Heart left ventricle (tissue), 16 donors: Measurements from ENCODE around the gene AGRN. TPM values are rescaled to one million over a fixed set of nuclear protein-coding genes. Genes with fewer than 3 reads are reported as not detected.

ENCODE experiments used
- ATAC-seq, 4 donors: fragments of 200-7000 bp; cut with Tn5 transposase; one replicate each; pipeline ENCODE4 v1.9.1; 2020 to 2022; ENCODE audit warnings: moderate library complexity in 4 of 4, mild to moderate bottlenecking in 3 of 4, moderate number of reproducible peaks in 1 of 4
- DNase-seq, 5 donors: peaks; one replicate each; pipeline ENCODE4 v3.0.0-alpha.2; 2020
- H3K27ac ChIP-seq, 12 donors: fragments of 200-600 bp; sonication (generic) in 4 of 12; one replicate each; pipeline versions ENCODE4 v1.5.0 to v1.8.0; 2016 to 2022; ENCODE audit warnings: mild to moderate bottlenecking in 2 of 12
- H3K27me3 ChIP-seq, 9 donors: fragments of 200-600 bp; sonication (generic) in 2 of 9; one replicate each; pipeline versions ENCODE4 v1.5.1 to v1.8.0; 2016 to 2022; ENCODE audit warnings: mild to moderate bottlenecking in 3 of 9
- H3K36me3 ChIP-seq, 9 donors: fragments of 200-600 bp; sonication (generic) in 2 of 9; one replicate each; pipeline versions ENCODE4 v1.5.0 to v1.8.0; 2018 to 2022; ENCODE audit warnings: mild to moderate bottlenecking in 2 of 9
- H3K4me1 ChIP-seq, 12 donors: fragments of 200-600 bp; sonication (generic) in 4 of 12; one replicate each; pipeline versions ENCODE4 v1.5.0 to v1.8.0; 2016 to 2022; ENCODE audit warnings: mild to moderate bottlenecking in 3 of 12
- H3K4me3 ChIP-seq, 12 donors: fragments of 200-600 bp; sonication (generic) in 4 of 12; one replicate each; pipeline versions ENCODE4 v1.5.0 to v1.8.0; 2017 to 2022; ENCODE audit warnings: mild to moderate bottlenecking in 9 of 12, moderate library complexity in 4 of 12
- H3K9me3 ChIP-seq, 12 donors: fragments of 200-600 bp; sonication (generic) in 4 of 12; one replicate each; pipeline versions ENCODE4 v1.5.0 to v1.8.0; 2016 to 2022; ENCODE audit warnings: mild to moderate bottlenecking in 1 of 12
- CTCF ChIP-seq, 12 donors: fragments of 200-600 bp; sonication (generic) in 4 of 12; IDR thresholded peaks; one replicate each; pipeline versions ENCODE4 v1.5.0 to v1.8.0; 2018 to 2022; ENCODE audit warnings: antibody characterized with exemption in 12 of 12, mild to moderate bottlenecking in 5 of 12
- POLR2A ChIP-seq, 2 donors: fragments of 450-650 bp; IDR thresholded peaks; one replicate each; pipeline ENCODE4 v1.6.1; 2017; ENCODE audit warnings: antibody characterized with exemption in 2 of 2, mild to moderate bottlenecking in 2 of 2, moderate library complexity in 2 of 2
- WGBS, 4 donors: extraction: QIAGEN DNeasy Blood & Tissue Kit in 2 of 4; methylation state at CpG; one replicate each; pipeline versions ENCODE4 v1.1.5 to v1.1.7; 2013 to 2018; 5-methylcytosine and 5-hydroxymethylcytosine counted together
- intact Hi-C, 10 donors: fragments of 100-400 bp; cut with DNase I; formaldehyde crosslinking; loops; one replicate each; pipeline versions ENCODE4 v1.11.1 to v1.14.2; 2022
- polyA plus RNA-seq, 2 donors: library from polyadenylated mRNA; stranded (reverse); fragments of 200-250 nt; gene quantifications; one replicate each; pipeline ENCODE4 v1.2.3, GENCODE V29; 2013
- total RNA-seq, 9 donors: library from RNA; depleted of rRNA in 2 of 9; stranded (reverse); fragments of >200 nt in 2 of 9; fragmentation: NEBNext Ultra II Directional in 3 of 9; extraction: Animal tissue kit (Norgen Biotek cat#: 25700) in 3 of 9; gene quantifications; one replicate each; pipeline versions ENCODE4 v1.1.0 to v1.2.4, GENCODE V29; 2016 to 2023
- donor health status: ischemic (EF 13 %, LVEDD 7.1; RV severe dilation, severe dysfunction).
- donor health status: healthy with polysubstance abuse.
- donor health status: DM: no; HTN: yes; CAD: no.
- donor health status: DM: no; HTN: no; CAD: no.
- donor health status: ischemic (EF 25% LVEDD 6.9; RV normal size, moderate dysfunction).
- donor health status: ischemic (EF 25% LVEDD 5.7; RV mildly dilated, moderate dysfunction).
- donor health status: healthy.
- donor health status: DM: yes; HTN: yes; CAD: no.
- donor health status: ischemic (EF 35%, LVEDD 5.7; RV mildly dilated, moderate dysfunction).
- donor health status: nonischemic (EF 11% LVEDD 7.7; RV severe dilation, severe dysfunction).
- donor health status: DM: yes; HTN: yes; CAD: no.
- donor health status: PGD.
- donor health status: ischemic (EF 29% LVEDD 5.4; RV normal size, mild dysfunction).
- donor health status: nonischemic (EF 23%, LVEDD 6.1; RV moderate dilation, normal function).

The AGRN gene
- total and polyA plus RNA-seq, 11 donors, result 9.7 to 45.7 (median 18.6) TPM

DNA sequence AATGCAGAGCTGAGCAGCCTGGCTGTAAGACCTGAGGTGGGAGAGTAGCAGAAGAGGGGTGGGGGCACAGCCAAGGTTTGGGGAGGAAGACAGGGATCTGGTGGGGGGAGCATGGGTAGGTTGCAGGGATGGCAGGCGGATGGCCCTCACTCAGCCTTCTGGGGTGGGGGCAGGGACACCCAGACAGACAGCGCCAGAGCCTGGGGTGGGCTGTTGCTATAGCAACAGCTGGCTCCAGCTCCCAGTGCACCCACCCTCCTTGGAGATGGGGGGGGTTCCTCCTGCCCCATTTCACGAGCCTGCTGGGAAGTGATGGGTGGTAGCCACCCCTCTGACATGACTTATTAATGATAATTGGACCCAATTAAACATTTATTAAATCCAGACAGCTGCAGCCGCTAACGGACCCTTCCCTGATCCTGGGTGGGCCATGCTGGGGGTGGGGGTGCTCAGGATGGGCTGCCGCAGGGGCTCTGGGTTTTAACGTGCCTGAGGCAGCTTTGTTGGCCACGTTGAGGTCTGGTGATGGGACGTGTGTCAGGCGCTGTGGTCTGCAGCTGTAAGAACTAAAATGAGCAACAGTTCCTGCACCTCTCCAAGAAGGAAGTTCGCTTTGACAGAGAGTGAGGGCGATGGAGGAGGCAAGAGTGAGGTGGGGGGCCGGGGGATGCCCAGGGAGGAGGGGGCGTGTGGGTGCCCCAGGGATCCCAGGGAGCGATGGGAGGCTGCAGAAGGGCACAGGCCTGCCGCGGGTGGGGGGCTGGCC, 19.4 kb downstream of the AGRN start:
- Histone ChIP-seq H3K27ac (no peak overlapping the region), H3K27me3 (peaks cover 0 to 47% (median 0%) of the 10 kb centered on the region in 9 donors), H3K4me1 (peaks cover 4 to 27% (median 15%) of the 10 kb centered on the region in 12 donors), H3K4me3 (no peak overlapping the region), H3K36me3 (peaks cover 0 to 9% (median 0%) of the 10 kb centered on the region in 9 donors), H3K9me3 (no peaks in the 10 kb centered on the region)
- intact Hi-C loops, result loop anchor here in 2 of 10 donors (10.0 kb wide), 3 partner anchors 75 to 325 kb away; partner anchors contain the start of gene C1orf159 (in 1 of the 2)
- no peak for TF ChIP-seq CTCF (IDR thresholded peaks at IDR 0.05)
- TF ChIP-seq POLR2A (IDR thresholded peaks at IDR 0.05), result no peak
- DNase-seq (no peak), ATAC-seq (no peak)
- WGBS, 4 donors, result 50 to 60% (median 59%) methylated on average over 16 to 17 of the region's 17 CpGs

DNA sequence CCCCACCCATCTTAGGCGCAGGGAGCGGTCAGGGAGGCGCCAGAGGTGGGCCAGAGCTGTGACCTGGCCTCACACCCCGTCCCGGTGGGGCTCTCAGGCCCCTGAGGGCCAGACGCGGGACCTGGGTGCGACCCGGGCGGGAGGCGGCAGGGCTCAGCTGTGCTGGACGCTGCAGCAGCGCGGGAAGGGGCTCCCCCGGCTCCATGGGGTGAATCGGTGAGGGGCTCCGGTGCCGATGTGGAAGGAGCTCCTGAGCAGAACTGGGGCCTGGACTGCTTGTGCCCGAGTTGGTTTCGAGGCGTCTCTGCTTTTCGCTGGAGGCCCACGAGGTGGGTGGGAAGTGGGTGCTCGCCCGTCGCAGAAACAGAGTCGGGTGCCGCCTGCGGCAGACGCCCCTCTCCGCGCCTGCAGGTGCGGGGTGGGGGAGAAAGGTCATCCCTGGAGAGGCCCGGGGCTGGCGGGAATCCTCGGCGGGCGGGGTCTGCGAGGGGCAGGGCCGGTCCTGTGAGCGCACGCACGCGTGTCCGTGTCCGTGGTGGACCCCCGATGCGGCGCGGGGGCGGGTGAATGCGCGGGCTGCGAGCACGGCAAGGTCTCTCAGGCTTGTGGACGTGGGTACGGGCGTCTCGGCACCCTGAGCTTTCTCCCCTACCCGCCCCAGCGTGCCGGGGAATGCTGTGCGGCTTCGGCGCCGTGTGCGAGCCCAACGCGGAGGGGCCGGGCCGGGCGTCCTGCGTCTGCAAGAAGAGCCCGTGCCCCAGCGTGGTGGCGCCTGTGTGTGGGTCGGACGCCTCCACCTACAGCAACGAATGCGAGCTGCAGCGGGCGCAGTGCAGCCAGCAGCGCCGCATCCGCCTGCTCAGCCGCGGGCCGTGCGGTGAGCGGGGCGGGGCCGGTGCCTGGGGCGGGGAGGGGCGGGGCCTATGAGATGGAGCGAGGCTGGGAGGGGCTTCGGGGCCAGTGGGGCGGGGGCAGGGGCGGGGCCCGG, 20.4 kb downstream of the AGRN start:
- DNase-seq (peak; percentile 61 to 86 (median 69)), ATAC-seq (peak in 3 of 4 donors; percentile 70 to 86 (median 79))
- TF ChIP-seq CTCF (IDR thresholded peaks at IDR 0.05) (peak in 2 of 12 donors; percentile 17 to 26), POLR2A (IDR thresholded peaks at IDR 0.05) (no peak)
- Histone ChIP-seq H3K4me1 (peaks cover 4 to 22% (median 12%) of the 10 kb centered on the region in 12 donors), H3K9me3 (no peaks in the 10 kb centered on the region), H3K27ac (no peak overlapping the region), H3K4me3 (peak overlapping the region; percentile 3 to 58 (median 49)), H3K36me3 (peaks cover 0 to 16% (median 0%) of the 10 kb centered on the region in 9 donors), H3K27me3 (peaks cover 0 to 38% (median 0%) of the 10 kb centered on the region in 9 donors)
- intact Hi-C loops, result no loop called here
- WGBS, 4 donors, result 5 to 27% (median 16%) methylated on average over 23 to 99 of the region's 99 CpGs

- Histone ChIP-seq H3K27me3 (peaks cover 0 to 31% (median 0%) of the 10 kb centered on the region in 9 donors), H3K27ac (peak overlapping the region in 1 of 12 donors; percentile 30), H3K4me3 (peak overlapping the region in 2 of 12 donors; percentile 8 to 46), H3K9me3 (no peaks in the 10 kb centered on the region), H3K36me3 (peaks cover 0 to 24% (median 0%) of the 10 kb centered on the region in 9 donors), H3K4me1 (peaks cover 4 to 22% (median 12%) of the 10 kb centered on the region in 12 donors)
- intact Hi-C loops, result no loop called here
- 59 to 82% (median 66%) methylated on average over 20 to 57 of the region's 60 CpGs for WGBS, 4 donors
- TF ChIP-seq CTCF (IDR thresholded peaks at IDR 0.05), result no peak
- TF ChIP-seq POLR2A (IDR thresholded peaks at IDR 0.05), result no peak
- no peak for DNase-seq
- ATAC-seq, result peak in 1 of 4 donors; percentile 3
Measured at GRCh38 chr1:1041092-1041523, 21.2 kb downstream of the AGRN start.
